MM.1S (cell line): ENCODE results near the gene FLNC.

Experiments
- EZH2 ChIP-seq: fragments of 300-600 bp; sonication (generic); optimal IDR thresholded peaks from 2 replicates; pipeline ENCODE3; 2017; ENCODE audit warnings: low read depth, mild to moderate bottlenecking, antibody characterized with exemption, low read length, mixed read lengths
- TF ChIP-seq, protein P1 (sequence below): fragments of 300-600 bp; sonication (generic); IDR thresholded peaks from 2 replicates; pipeline ENCODE4 v1.5.1; 2016; ENCODE audit warnings: antibody characterized with exemption, low read length, mixed read lengths

DNA sequence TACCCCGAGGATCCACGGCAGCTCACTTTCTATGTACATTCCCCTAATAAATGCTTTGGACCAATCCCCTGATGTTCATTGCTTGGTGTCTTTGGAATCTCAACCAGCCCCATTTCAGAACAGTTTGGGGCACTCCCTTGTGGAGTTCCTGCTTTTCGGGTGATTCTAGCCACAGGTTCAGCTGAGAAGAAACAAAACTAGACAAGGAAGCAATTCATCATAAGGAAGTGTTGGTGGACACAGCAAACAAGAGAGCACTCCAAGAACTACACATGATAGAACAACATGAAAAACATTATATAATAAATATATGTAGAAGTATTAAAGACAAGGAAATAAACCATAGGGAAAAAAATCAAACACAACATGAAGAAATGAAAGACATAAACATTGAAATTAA is 44.5 kb upstream of the FLNC start:
- no peak for TF ChIP-seq EZH2
- TF ChIP-seq, protein P1, sequence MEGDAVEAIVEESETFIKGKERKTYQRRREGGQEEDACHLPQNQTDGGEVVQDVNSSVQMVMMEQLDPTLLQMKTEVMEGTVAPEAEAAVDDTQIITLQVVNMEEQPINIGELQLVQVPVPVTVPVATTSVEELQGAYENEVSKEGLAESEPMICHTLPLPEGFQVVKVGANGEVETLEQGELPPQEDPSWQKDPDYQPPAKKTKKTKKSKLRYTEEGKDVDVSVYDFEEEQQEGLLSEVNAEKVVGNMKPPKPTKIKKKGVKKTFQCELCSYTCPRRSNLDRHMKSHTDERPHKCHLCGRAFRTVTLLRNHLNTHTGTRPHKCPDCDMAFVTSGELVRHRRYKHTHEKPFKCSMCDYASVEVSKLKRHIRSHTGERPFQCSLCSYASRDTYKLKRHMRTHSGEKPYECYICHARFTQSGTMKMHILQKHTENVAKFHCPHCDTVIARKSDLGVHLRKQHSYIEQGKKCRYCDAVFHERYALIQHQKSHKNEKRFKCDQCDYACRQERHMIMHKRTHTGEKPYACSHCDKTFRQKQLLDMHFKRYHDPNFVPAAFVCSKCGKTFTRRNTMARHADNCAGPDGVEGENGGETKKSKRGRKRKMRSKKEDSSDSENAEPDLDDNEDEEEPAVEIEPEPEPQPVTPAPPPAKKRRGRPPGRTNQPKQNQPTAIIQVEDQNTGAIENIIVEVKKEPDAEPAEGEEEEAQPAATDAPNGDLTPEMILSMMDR, result no peak
